NCI-H1092 treated with DMSO at 0.1 percent for 48 hours (cell line): ENCODE results near the gene DDX39B.

Experiments used
- DNase-seq: peaks from one replicate; lab custom pipeline; 2025; lab: John Stamatoyannopoulos, UW

Gene DDX39B

DNA sequence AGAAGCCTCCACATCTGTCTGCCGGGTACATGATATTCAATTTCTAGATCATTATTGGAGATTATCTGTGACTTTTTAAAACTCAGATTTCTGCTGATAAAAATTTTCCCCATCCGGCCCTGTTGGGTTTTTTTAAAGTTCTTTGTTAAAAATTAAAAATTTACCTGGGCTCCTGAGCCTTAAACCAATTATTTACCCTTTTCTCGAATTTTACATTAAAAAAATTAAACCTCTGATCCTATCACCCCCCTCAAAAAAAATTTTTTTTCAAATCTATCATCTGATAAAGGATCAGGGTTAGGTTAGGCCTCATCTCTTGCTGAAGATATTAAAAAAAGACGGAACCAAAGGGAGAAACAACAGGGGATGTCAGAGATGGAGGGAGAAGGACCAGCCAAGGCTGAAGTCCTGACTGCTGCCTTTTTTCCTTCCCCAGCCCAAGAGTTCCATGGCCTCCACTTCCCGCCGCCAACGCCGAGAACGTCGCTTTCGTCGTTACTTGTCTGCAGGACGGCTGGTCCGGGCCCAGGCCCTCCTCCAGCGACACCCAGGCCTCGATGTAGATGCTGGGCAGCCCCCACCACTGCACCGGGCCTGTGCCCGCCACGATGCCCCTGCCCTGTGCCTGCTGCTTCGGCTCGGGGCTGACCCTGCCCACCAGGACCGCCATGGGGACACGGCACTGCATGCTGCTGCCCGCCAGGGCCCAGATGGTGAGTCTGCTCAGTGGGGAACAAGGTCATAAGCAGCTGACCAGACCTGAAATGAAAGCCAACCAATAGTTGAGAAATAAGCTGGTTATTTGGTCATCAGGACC, 6.1 kb upstream of the DDX39B start:
- peak; percentile 12 for DNase-seq

DNA sequence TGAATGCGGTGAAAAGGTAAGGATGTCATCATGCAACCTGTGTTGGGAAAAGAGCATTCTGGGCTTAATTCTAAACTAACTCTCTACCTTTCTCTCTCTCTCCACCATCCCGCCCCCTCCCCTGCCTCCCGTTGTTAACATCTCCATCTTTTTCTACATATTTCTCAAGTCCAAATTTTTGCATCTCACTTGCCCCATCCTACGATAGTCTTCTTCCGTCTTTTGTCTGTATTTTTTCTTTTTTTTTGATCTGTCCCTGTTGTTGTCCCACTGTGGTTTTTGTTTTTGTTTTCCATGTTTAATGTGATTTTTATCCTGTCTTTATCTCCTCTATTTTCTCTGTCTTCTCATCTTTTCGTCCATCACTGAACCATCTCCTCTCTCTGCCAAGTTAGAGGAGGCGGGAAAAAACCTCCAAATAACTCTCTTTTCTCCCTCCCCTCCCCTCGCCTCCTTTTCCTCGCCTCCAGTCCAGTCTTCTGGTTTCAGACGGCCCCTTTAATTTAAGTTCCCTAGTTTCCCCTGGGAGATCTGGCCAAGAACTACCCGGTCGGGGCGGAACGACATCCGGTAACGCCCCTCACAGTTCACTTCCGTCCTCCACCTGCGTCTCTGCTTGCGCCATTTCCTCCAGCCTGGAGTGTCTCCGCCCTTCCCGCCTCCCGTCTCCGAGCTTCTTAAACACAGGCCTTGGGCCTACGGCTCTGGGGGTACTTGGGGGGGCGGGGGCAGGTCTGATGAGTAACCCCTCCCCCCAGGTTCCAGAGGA, 5.3 kb upstream of the DDX39B start, which contains the start of gene NFKBIL1:
NFKBIL1 (plus strand) TSS at position 651 of the 769 bp plus-strand sequence; CDS start at position 738, 87 bp downstream.
- peak; percentile 94 for DNase-seq

DNA sequence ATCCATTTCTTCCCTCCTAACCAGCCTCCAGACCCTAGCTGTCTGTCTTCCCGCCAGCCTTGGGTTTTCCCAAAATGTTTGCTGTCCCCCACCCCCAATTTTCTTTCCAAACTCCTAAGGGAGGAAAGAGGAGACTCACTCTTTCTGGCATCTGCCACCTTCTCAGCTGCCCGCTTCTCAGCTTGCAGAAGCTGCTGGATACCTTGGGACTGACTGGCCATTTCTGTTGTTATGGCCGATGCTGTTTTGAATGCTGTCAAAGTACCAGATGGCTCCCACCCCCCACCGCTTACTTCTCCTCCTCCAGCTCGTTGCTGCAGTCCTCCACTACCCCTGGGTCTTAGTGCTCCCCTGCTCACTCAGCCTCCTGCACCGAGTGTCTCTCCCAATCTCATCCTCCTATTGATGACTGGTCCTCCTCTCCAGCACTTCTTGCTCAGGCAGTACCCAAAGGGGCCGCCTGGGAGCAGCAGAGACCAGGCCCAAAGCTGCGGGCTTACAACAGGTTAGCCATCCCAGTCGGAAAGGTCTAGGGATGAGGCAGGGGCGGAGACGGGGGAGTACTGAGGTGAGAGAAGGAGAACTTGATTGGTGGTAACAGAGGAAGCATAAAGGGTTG, 4.6 kb upstream of the DDX39B start, which contains the start of gene ATP6V1G2:
ATP6V1G2 (minus strand) TSS at position 270 of the 619 bp plus-strand sequence; CDS start at position 221, 49 bp downstream.
- peak; percentile 70 for DNase-seq

DNA sequence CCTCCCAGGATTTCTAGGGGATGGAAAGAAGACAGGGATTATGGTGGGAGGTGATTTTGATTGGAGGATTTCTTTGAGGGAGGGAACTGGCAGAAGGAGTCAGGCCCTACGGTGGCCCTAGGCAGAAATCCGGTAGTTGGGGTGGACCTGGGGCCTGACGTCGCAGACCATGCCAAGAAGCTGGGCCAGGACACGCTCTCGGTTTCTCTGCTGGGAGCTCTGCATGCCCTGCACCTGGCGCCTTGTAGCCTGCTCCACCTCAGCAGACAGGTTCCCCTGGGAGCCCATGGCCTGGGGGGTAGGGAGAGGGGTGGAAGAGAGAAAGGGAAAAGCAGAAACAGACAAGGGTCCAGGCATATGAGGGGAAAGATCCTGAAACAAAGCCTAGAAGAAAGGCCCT, 3.5 kb upstream of the DDX39B start:
- DNase-seq = no peak

DNA sequence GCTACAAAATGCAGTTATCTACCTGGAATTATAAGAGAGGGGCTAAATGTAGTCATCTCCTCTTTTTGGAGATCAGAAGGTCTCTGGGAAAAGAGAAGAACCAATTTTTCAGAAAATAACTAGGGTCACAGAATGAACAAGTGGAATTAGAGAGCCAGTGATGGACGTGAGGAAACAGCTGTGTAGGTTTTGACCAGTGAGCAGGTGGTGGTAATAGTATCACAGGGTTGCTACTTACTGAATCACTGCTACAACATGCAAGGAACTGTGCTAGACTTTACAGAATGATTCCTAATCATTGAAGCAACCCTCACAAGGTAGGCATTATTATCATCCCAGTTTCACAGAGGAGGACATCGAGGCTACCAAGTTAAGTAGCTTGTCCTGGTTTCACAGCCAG, 2.9 kb upstream of the DDX39B start:
- DNase-seq = no peak

DNA sequence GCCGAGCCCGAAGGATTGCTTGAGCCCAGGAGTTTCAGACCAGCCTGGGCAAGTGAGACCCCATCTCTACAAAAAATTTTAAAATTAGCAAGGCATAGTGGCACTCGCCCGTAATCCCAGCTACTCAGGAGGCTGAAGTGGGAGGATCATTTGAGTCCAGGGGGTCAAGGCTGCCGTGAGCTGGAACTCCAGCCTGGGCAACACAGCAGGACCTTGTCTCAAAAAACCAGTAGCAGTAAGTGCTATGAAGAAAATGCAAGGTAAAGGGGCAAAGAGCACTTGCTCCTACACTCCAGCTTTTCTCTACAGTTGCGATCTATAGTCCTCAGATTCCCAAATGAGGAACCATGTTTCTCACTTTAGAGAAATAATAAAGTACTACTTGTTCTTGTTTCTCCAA, 1.8 kb upstream of the DDX39B start:
- no peak for DNase-seq

DNA sequence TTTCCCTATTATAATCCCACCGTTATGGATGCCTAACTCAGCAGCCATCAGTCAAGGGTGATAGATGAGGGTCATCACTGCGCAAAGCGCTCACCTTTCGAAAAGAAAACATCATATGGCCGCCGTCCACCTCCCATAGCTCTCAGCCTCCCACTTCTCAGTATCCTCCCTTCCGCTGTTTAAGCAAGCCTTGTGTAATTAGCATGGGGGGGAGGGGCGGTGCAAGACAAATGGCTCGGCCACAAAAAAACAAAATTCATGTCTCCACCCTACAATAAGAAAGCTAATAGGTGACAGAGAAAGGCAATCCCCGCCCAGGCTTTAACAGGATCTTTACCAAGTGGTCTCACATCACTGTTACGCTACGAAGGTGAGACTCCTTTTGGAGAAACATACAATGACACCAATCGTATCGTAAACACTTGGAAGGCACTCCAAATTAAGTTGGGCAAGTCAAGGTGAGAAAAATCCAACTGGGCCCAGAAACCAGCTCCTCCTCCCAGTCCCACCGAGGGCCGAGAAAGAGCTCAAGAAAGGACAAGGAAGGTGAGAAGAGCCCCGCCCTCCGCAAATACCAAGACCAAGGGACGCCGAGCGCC, 645 bp downstream of the DDX39B start:
- DNase-seq = no peak

DNA sequence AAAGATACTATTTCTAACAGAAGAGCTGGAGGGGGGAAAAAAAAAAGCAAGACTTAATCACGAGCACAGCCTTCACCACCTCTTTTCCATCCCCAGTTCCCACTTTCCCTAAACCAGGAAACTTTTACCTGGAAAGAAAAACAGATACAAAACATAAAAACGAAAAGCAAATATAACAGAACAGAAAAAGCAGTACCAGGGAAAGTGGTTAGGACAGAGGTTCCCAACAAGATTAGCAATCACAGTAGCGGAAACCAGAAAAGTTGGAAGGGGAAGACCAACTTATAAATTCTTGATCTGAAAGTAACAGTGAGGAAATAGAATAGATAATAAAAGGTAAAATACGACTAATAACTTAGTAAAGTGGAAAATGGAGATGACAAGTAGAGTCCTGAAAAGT, 1.2 kb downstream of the DDX39B start:
- DNase-seq = no peak

DNA sequence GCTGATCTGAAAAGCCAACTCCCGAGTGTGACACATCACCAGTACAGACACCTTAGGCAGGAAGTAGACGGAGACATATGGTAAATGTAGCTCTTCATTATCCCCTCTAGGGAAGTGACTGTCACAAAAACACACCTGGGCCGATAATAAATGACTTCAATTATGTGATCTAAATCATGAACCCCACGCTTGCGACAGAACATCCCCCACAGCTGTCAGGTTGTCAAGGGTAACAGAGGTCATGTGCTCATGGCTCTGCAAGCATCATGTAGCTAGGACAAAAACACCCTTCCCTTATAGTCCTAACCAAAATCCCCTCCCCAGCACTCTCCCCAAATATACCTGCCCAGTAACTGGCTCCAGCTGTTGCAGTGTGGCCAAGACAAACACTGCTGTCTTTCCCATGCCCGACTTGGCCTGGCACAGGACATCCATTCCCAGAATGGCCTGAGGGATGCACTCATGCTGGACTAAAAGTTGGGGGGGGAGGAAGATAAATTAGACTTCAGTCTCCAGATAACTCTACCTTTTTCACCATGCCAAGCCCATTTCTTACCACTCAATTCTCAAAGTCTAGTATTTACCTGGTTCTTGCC, 2.9 kb downstream of the DDX39B start:
- no peak for DNase-seq

DNA sequence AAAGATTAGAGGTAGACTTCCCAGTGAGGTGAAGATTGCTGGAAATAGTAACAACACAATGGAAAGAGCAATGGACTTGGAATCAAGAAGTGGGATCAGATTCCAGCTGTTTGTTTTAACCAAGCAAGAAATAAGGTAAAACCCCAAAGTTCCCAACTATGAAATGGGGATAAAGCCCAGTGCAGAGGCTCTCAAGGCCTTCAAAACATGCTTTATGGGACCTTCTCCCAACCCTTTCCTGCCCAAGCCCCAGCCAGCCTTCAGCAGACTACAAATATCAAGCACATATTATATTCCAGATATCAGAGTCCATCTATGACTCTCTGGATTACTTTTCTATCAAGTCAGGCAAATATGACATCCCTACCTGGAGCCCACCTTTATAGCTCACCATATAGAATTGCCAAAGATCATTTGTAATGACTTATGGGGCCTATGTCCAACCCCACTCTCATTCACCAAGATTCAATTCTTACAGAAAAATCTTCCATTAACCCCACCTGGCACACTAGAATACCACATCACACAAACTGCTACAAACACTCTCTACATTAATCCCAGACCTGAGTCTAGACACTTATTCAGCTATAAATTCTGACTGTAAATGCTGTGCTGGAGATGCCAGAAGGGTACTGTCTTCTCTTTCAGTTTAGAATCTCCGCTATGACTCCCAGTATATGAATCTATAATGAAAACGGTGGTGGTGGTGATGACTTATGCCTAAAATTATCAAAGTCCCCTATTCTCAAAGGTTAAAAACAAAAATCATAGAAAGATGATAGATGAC, 6.1 kb downstream of the DDX39B start:
- DNase-seq = no peak

DNA sequence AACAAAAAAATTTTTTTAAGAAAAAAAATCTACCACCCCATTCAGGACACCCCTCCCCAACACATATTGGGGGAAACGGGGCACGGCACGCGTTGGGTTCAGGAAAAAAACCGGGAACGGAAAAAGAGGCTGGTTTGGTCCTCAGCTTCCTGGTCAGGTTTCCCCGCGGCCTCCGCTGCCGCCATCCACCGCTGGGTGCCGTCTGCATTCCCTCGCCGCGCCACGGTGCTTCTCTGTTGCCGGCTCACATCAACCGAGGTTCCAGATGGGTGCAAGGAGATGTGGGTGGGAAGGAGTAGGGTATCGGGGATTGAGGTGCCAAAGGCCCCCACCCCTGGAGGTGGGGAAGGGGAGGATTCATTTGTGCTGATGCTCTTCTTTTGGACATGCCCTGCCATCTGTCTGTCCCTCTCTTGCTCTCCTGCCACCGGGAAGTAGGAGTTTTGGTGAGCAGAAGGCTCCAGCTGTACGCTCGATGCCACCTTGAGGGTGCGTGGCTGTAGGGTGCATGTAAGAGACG, 7.2 kb downstream of the DDX39B start:
- no peak for DNase-seq

DNA sequence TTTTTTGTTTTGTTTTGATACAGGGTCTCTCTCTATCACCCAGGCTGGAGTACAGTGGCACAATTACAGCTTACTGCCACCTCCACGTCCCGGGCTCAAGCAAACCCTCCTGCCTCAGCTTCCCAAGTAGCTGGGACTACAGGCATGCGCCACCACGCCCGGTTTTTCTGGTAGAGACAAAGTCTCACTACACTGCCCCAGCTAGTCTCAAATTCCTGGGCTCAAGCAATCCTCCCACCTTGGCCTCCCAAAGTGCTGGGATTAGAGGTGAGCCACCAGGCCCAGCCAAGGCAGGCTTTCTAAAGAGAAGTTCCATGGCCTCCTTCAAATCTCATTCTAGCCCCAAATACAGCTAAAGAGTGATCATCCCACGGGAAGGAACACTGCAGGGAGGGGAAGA, 7.8 kb downstream of the DDX39B start:
- DNase-seq = no peak

DNA sequence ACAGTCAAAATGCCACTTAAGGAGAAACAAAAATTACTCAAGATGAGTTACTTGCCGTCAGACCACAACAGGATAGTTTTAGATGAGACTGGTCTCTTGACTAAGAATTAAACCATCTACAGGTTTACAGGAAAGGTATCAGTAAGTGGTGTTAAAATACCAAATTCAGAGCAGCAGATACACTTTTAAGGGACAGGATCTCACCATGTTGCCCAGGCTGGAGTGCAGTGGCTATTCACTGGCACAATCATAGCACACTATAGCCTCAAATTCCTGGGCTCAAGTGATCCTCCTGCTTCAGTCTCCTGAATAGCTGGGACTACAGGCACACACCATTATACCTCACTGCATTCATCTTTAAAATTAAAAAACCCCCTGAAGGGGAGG, 8.4 kb downstream of the DDX39B start:
- DNase-seq = no peak

DNA sequence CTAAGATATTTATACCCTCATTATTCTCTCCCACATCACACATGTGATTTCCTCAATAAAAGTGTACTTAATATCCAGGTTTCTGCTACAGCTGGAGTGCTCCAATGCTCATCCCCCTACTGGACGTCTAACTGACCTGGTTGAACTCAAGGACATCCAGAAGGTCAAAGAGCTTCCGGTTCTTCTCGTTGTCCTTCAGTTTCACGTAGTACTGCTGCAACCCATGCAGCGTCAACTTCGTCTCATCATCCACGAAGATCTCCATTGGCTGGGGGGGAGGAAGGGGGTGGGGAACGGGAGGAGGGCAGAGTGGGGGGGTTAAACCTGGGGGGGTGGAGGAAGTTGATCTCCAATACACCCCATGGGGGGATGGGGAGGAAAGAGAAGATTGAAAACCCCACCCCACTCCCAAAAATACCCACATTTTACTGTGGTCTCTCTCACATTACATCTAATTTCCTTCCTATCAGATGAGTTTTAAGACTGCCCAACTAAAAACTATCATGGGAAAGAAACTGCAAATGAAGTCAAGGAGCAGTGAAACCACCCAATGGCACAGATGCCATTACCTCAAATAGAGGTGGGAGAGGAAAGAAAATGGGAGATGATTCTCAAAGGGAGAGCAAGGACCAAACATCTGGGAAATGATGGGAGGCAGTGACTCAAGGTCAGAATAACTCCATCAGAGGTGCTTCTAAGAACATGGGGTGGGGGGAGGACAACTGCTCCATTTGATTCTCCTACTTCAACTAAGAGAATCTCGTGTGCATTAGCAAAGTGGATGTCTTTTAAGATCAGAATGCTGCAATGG, 9.0 kb downstream of the DDX39B start:
- DNase-seq = no peak

DNA sequence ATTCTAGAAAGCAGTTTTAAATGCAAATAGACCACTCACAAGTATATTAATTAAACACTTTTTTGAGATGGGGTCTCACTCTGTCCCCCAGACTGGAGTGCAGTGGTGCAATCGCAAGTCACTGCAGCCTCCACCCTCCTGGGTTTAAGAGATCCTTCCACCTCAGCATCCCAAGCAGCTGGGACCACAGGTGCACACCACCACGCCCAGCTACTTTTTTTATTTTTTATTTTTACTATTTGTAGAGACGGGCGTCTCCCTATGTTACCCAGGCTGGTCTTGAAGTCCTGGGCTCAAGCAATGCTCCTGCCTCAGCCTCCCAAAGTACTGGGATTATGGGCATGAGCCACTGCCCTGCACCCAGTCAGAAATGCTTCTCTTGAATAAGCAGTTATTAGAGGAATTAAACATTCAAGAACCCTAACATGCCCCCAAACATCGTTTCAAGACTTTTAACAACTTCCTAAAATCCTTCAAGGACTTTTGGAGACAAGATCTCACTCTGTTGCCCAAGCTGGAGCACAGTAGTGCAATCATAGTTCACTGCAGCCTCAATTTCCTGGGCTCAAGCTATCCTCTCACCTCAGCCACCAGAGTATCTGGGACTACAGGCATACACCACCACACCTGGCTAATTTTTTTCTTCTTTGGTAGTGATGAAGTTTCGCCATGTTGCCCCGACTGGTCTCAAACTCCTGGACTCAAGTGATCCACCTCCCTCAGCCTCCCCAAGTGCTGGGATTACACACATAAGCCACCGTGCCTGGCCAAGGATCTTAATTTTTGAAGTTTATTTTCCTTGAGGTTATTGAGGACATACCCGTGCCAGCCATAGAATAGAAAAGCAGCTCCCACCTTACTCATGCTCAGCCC, 9.8 kb downstream of the DDX39B start:
- no peak for DNase-seq

DNA sequence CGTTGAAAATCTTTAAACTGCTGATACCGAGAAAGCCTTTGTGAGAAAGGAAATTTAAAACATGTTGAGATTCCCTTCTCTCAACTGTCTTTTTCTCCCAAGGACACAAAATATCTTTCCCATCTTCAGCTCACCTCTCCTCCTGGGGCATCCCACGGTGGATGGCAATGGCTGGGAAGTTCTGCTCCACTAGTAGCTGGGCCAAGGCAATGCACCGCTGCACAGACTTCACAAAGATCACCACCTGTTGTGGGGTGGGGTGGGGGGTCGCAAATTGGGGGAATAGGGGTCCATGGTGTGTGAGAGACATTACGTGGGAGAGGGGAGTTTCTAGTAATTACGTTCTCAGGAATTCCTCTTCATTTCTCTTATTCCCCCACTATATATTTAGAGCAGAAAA, 10.6 kb downstream of the DDX39B start:
- DNase-seq = no peak

DNA sequence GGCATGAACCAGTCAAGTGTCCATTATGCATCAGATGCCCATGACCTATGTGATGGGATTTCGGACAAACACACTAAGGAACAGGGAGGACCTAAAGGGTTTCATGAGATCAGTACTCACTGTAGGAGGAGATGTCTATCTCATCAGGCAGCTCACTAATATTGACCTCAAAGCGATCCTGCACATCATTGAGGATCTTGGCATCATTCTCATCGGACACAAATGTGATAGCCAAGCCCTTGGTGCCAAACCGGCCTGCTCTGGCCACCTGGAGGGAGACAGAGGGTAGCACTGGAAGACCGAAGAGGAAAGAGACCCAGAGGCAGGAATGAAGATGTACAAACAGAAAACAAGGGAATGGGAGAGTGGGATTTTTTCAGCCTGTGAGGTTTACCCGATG, 11.1 kb downstream of the DDX39B start:
- no peak for DNase-seq

DNA sequence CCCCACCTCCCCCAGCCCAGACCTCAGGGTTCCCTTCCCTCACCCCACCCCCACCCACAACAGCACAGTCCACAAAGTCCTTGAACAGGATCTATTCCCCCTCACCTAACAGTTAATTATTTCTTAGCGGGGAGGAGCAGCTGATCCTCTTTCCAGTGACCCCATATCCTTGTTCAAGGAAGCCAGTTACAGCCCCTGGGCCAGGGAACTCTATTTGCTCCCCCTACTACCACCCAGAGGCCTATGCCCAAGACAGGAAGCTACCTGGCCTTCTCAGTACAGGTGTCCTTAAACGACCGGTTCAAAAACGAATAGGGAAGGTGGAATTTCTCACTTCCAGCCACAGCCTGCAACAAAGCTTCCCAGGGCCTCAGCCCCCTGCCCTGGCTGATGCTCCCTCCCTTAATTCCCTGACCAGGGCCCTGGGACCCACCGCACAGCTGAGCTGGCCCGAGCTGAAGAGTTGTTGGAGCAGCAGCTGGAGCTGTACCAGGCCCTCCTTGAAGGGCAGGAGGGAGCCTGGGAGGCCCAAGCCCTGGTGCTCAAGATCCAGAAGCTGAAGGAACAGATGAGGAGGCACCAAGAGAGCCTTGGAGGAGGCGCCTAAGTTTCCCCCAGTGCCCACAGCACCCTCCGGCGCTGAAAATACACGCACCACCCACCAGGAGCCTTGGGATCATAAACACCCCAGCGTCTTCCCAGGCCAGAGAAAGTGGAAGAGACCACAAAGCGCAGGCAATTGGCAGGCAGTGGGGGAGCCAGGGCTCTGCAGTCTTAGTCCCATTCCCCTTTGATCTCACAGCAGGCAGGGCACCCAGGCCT, 12.3 kb downstream of the DDX39B start:
- no peak for DNase-seq
